Osteocyte (in vitro differentiated cells): ENCODE results near the gene CAND1. TPM values are rescaled to one million over a fixed set of nuclear protein-coding genes. Genes with fewer than 3 reads are reported as not detected.
"Not testable (repeated sequence)": the region's sequence is repeated elsewhere in the genome, so short reads cannot be mapped to it uniquely, and the experiment has no call there.

Experiments used
- DNase-seq: peaks from one replicate; pipeline ENCODE4 v3.0.0; 2021; ENCODE audit warnings: mixed read lengths; ENCODE audit not compliant: unreplicated experiment; ENCODE audit errors: extremely low spot score
- H3K27ac Mint-ChIP-seq: one replicate; pipeline ENCODE4 v1.8.0; 2021; ENCODE audit warnings: mild to moderate bottlenecking, mixed read lengths; ENCODE audit not compliant: unreplicated experiment
- H3K27me3 Mint-ChIP-seq: one replicate; pipeline ENCODE4 v1.8.0; 2021; ENCODE audit warnings: mixed read lengths; ENCODE audit not compliant: unreplicated experiment
- H3K36me3 Mint-ChIP-seq: one replicate; pipeline ENCODE4 v1.8.0; 2021; ENCODE audit warnings: mixed read lengths; ENCODE audit not compliant: unreplicated experiment
- H3K4me1 Mint-ChIP-seq: one replicate; pipeline ENCODE4 v1.8.0; 2021; ENCODE audit warnings: mixed read lengths; ENCODE audit not compliant: unreplicated experiment
- H3K4me3 Mint-ChIP-seq: one replicate; pipeline ENCODE4 v1.8.0; 2021; ENCODE audit warnings: mild to moderate bottlenecking, moderate library complexity, mixed read lengths; ENCODE audit not compliant: unreplicated experiment
- H3K9me3 Mint-ChIP-seq: one replicate; pipeline ENCODE4 v1.8.0; 2021; ENCODE audit warnings: mixed read lengths; ENCODE audit not compliant: unreplicated experiment
- CTCF ChIP-seq: fragments of 200-600 bp; sonication (generic); IDR thresholded peaks from 2 replicates; pipeline ENCODE4 v1.5.0; 2021; ENCODE audit warnings: antibody characterized with exemption, mild to moderate bottlenecking, moderate library complexity
- total RNA-seq: library from RNA; stranded (reverse); gene quantifications from 2 replicates; pipeline ENCODE4 v1.2.1, GENCODE V29; 2021

CAND1 gene
- total RNA-seq, 1 donor from 2014 or later, result 167 TPM

GRCh38 chr12:67339530-67339929 lies 70.4 kb downstream of the CAND1 start:
- Mint-ChIP-seq H3K36me3 (peaks cover 9% of the 10 kb centered on the region), H3K27me3 (peaks cover 2% of the 10 kb centered on the region), H3K4me1 (no peaks in the 10 kb centered on the region), H3K27ac (no peak overlapping the region), H3K9me3 (peaks cover 20% of the 10 kb centered on the region), H3K4me3 (no peak overlapping the region)
- no peak for TF ChIP-seq CTCF
- DNase-seq, result no peak

- not testable (repeated sequence) for DNase-seq, H3K36me3 Mint-ChIP-seq, H3K4me3 Mint-ChIP-seq, H3K27me3 Mint-ChIP-seq, H3K27ac Mint-ChIP-seq, H3K4me1 Mint-ChIP-seq
- peaks cover 20% of the 10 kb centered on the region for H3K9me3 Mint-ChIP-seq
Observed at GRCh38 chr12:67341086-67341485, 71.9 kb downstream of the CAND1 start.

- no peaks in the 10 kb centered on the region for H3K4me1 Mint-ChIP-seq
- H3K27ac Mint-ChIP-seq, result no peak overlapping the region
- no peaks in the 10 kb centered on the region for H3K27me3 Mint-ChIP-seq
- no peaks in the 10 kb centered on the region for H3K9me3 Mint-ChIP-seq
- no peak for DNase-seq
- no peak overlapping the region for H3K4me3 Mint-ChIP-seq
- peaks cover 3% of the 10 kb centered on the region for H3K36me3 Mint-ChIP-seq
- no peak for TF ChIP-seq CTCF
Observed at GRCh38 chr12:67344979-67345710, 76.0 kb downstream of the CAND1 start.

- no peak for TF ChIP-seq CTCF
- no peak overlapping the region for H3K4me3 Mint-ChIP-seq
- no peaks in the 10 kb centered on the region for H3K27me3 Mint-ChIP-seq
- no peak overlapping the region for H3K27ac Mint-ChIP-seq
- no peaks in the 10 kb centered on the region for H3K9me3 Mint-ChIP-seq
- no peak for DNase-seq
- no peaks in the 10 kb centered on the region for H3K4me1 Mint-ChIP-seq
- no peaks in the 10 kb centered on the region for H3K36me3 Mint-ChIP-seq
Observed at GRCh38 chr12:67348683-67349082, 79.5 kb downstream of the CAND1 start.

GRCh38 chr12:67352682-67353081 lies 83.5 kb downstream of the CAND1 start:
- no peak for TF ChIP-seq CTCF
- H3K4me3 Mint-ChIP-seq, result no peak overlapping the region
- no peaks in the 10 kb centered on the region for H3K36me3 Mint-ChIP-seq
- no peak overlapping the region for H3K27ac Mint-ChIP-seq
- H3K4me1 Mint-ChIP-seq, result peaks cover 6% of the 10 kb centered on the region
- no peaks in the 10 kb centered on the region for H3K9me3 Mint-ChIP-seq
- no peaks in the 10 kb centered on the region for H3K27me3 Mint-ChIP-seq
- DNase-seq, result no peak
